AG09319 (cell line): ENCODE results near the gene RASSF3.

Experiments
- DNase-seq: peaks from one replicate; pipeline ENCODE4 v3.0.0-alpha.2; 2010; ENCODE audit warnings: low read depth; ENCODE audit errors: extremely low read depth
- CTCF ChIP-seq: IDR thresholded peaks from 2 replicates; pipeline ENCODE4 v1.5.1; 2011; ENCODE audit warnings: low read depth, mild to moderate bottlenecking, inconsistent platforms, low read length, moderate library complexity

Gene RASSF3

GRCh38 chr12:64718649-64719048 lies 108.4 kb downstream of the RASSF3 start:
- DNase-seq: no peak
- no peak for TF ChIP-seq CTCF

GRCh38 chr12:64720884-64721283 lies 110.6 kb downstream of the RASSF3 start:
- no peak for DNase-seq
- no peak for TF ChIP-seq CTCF

GRCh38 chr12:64722835-64723234 lies 112.5 kb downstream of the RASSF3 start:
- no peak for DNase-seq
- TF ChIP-seq CTCF: no peak

- TF ChIP-seq CTCF: no peak
- no peak for DNase-seq
Measured at GRCh38 chr12:64723630-64724029, 113.3 kb downstream of the RASSF3 start.

GRCh38 chr12:64724201-64724745 lies 114.0 kb downstream of the RASSF3 start:
- no peak for TF ChIP-seq CTCF
- DNase-seq: no peak

GRCh38 chr12:64729909-64730587 lies 119.8 kb downstream of the RASSF3 start:
- TF ChIP-seq CTCF: no peak
- DNase-seq: no peak

GRCh38 chr12:64730588-64730969 lies 120.3 kb downstream of the RASSF3 start:
- DNase-seq: no peak
- TF ChIP-seq CTCF: no peak
